ENCODE data around the gene FGF14. TPM values are rescaled to one million over a fixed set of nuclear protein-coding genes. Genes with fewer than 3 reads are reported as not detected.

FGF14 gene
- total and polyA plus RNA-seq, 2 of the 4 experiments (the other 2 are of a cell fraction) = under 0.01 TPM; not detected in 1

DNA sequence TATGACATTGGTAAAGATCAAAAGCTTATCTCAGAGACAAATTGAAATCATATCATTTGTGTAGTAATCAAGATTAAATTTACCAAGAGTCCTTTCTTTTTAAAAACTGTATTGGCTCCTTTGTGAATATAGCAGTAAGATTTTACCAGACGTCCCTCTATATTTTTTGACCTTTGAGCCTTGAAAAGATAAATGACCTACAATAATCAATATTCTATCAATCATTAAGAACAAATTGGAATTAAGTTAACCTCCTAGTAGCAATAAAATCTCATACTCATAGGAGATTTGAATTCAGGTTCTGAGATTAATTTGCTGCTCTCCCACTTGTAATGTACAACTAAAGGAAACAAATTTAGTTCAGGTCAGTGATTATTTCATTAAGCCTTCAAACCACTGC, 78.3 kb downstream of the FGF14 start:
- H3K4me1 ChIP-seq (ENCODE audit: control insufficient read depth, insufficient read depth, low read length) = no peaks in the 10 kb centered on the region
- H3K36me3 ChIP-seq (ENCODE audit: control insufficient read depth, insufficient read depth, low read length) = no peaks in the 10 kb centered on the region
- H3K9ac ChIP-seq (ENCODE audit: low read depth, low read length) = no peak overlapping the region
- in situ Hi-C loops (cut with MboI; ENCODE audit: low sequenced_read_pairs) = no loop called here
- no peak overlapping the region for H3K4me3 ChIP-seq (ENCODE audit: insufficient read depth, low read depth, low read length)
- H3K27me3 ChIP-seq (ENCODE audit: control insufficient read depth, insufficient read depth, low read length) = no peaks in the 10 kb centered on the region
- H2BK5ac ChIP-seq (ENCODE audit: low read depth, low read length, poor library complexity, severe bottlenecking) = no peak overlapping the region
- no peak overlapping the region for H3K4ac ChIP-seq (ENCODE audit: low read depth, low read length)
- no peak overlapping the region for H3K23ac ChIP-seq (ENCODE audit: low read depth, low read length)
- H2AK5ac ChIP-seq (ENCODE audit: low read depth, low read length) = no peak overlapping the region
- DNase-seq (no peak), ATAC-seq (ENCODE audit: low read depth) (no peak)
- ChIA-PET CTCF (no interaction called here), POLR2A (ENCODE audit: unreplicated experiment) (interaction anchor here (0.7 kb wide), 1 partner anchor 309 kb away, joined by 3 read pairs; no protein-coding TSS in a partner anchor)
- H3K27ac ChIP-seq (ENCODE audit: insufficient read depth, low read length) = no peak overlapping the region
- no peak overlapping the region for H3K18ac ChIP-seq (ENCODE audit: low read depth, low read length)
- no peaks in the 10 kb centered on the region for H3K9me3 ChIP-seq (ENCODE audit: control insufficient read depth, insufficient read depth, low read length)
- intact Hi-C loops (cut with micrococcal nuclease) = no loop called here
- no peak overlapping the region for H4K91ac ChIP-seq (ENCODE audit: insufficient read depth, low read depth, low read length)
- H3K4me2 ChIP-seq (ENCODE audit: low read depth, low read length) = no peak overlapping the region
- H4K5ac ChIP-seq (ENCODE audit: low read depth, low read length) = no peak overlapping the region
- H2BK120ac ChIP-seq (ENCODE audit: low read depth, low read length) = no peak overlapping the region
- no peak overlapping the region for H2BK15ac ChIP-seq (ENCODE audit: low read depth, low read length)
- H2BK20ac ChIP-seq (ENCODE audit: low read depth, low read length) = no peak overlapping the region
- no peak overlapping the region for H3K14ac ChIP-seq (replicated peaks; ENCODE audit: low read depth, low read length)
- H2AK9ac ChIP-seq (replicated peaks; ENCODE audit: low read depth, low read length, poor library complexity) = no peak overlapping the region
- H4K20me1 ChIP-seq (ENCODE audit: insufficient read depth, low read length) = no peaks in the 10 kb centered on the region
- no CpG with 5 or more reads among the region's 1 CpG for WGBS, 2 experiments (ENCODE audit: extremely low coverage in 2 of 2, insufficient read length in 1 of 2)
- TF ChIP-seq, protein P1, sequence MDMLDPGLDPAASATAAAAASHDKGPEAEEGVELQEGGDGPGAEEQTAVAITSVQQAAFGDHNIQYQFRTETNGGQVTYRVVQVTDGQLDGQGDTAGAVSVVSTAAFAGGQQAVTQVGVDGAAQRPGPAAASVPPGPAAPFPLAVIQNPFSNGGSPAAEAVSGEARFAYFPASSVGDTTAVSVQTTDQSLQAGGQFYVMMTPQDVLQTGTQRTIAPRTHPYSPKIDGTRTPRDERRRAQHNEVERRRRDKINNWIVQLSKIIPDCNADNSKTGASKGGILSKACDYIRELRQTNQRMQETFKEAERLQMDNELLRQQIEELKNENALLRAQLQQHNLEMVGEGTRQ (IDR thresholded peaks at IDR 0.05; ENCODE audit: low read depth, low read length) = no peak
- TF ChIP-seq FOS (IDR thresholded peaks at IDR 0.05; ENCODE audit: low read depth, low read length) = no peak
- TF ChIP-seq CEBPB (IDR thresholded peaks at IDR 0.05; ENCODE audit: low read depth, low read length) = no peak
- no peak for TF ChIP-seq POLR2A (IDR thresholded peaks at IDR 0.05; ENCODE audit: low read depth, low read length)
- TF ChIP-seq RAD21 (IDR thresholded peaks at IDR 0.05; ENCODE audit: low read length) = no peak
- TF ChIP-seq RCOR1 (IDR thresholded peaks at IDR 0.05; ENCODE audit: insufficient replicate concordance, low read length) = no peak
- no peak for TF ChIP-seq MAZ (IDR thresholded peaks at IDR 0.05; ENCODE audit: borderline replicate concordance, low read depth, low read length)
- TF ChIP-seq, protein P2, sequence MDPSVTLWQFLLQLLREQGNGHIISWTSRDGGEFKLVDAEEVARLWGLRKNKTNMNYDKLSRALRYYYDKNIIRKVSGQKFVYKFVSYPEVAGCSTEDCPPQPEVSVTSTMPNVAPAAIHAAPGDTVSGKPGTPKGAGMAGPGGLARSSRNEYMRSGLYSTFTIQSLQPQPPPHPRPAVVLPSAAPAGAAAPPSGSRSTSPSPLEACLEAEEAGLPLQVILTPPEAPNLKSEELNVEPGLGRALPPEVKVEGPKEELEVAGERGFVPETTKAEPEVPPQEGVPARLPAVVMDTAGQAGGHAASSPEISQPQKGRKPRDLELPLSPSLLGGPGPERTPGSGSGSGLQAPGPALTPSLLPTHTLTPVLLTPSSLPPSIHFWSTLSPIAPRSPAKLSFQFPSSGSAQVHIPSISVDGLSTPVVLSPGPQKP (IDR thresholded peaks at IDR 0.05; ENCODE audit: borderline replicate concordance, low read depth, low read length) = no peak
- TF ChIP-seq CHD1 (IDR thresholded peaks at IDR 0.05; ENCODE audit: low read depth, low read length) = no peak
- TF ChIP-seq RFX5 (IDR thresholded peaks at IDR 0.05; ENCODE audit: low read depth, low read length) = no peak
- no peak for TF ChIP-seq MXI1 (IDR thresholded peaks at IDR 0.05; ENCODE audit: borderline replicate concordance, low read depth, low read length)
- TF ChIP-seq, protein P3, sequence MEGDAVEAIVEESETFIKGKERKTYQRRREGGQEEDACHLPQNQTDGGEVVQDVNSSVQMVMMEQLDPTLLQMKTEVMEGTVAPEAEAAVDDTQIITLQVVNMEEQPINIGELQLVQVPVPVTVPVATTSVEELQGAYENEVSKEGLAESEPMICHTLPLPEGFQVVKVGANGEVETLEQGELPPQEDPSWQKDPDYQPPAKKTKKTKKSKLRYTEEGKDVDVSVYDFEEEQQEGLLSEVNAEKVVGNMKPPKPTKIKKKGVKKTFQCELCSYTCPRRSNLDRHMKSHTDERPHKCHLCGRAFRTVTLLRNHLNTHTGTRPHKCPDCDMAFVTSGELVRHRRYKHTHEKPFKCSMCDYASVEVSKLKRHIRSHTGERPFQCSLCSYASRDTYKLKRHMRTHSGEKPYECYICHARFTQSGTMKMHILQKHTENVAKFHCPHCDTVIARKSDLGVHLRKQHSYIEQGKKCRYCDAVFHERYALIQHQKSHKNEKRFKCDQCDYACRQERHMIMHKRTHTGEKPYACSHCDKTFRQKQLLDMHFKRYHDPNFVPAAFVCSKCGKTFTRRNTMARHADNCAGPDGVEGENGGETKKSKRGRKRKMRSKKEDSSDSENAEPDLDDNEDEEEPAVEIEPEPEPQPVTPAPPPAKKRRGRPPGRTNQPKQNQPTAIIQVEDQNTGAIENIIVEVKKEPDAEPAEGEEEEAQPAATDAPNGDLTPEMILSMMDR (conservative IDR thresholded peaks at IDR 0.05; ENCODE audit: low read depth, low read length) = no peak
- no peak for TF ChIP-seq BHLHE40 (IDR thresholded peaks at IDR 0.05; ENCODE audit: low read depth, low read length)
- no peak for TF ChIP-seq SMC3 (IDR thresholded peaks at IDR 0.05; ENCODE audit: low read depth, low read length)
- no peak for TF ChIP-seq MAFK (IDR thresholded peaks at IDR 0.05; ENCODE audit: low read depth, low read length)
- no peak for TF ChIP-seq NFE2L2 (IDR thresholded peaks at IDR 0.05; ENCODE audit: low read depth, low read length)
- BruUV-seq (replicated peaks) = no TSS peak
- no peaks in the 10 kb centered on the region for H3K9me1 ChIP-seq (ENCODE audit: insufficient read depth, low read length)
- dilution Hi-C loops (cut with HindIII; ENCODE audit: low sequenced_read_pairs, unreplicated experiment) = no loop called here
- no peak overlapping the region for H3K56ac ChIP-seq (ENCODE audit: extremely low read depth, insufficient read depth, low read length)
- no peak overlapping the region for H4K8ac ChIP-seq (ENCODE audit: low read depth in 2 of 2, low read length in 2 of 2)
- no peaks in the 10 kb centered on the region for H3K79me1 ChIP-seq (ENCODE audit: low read depth in 1 of 2, low read length in 2 of 2)
- H2AFZ ChIP-seq (replicated peaks; ENCODE audit: low read length, poor library complexity) = no peak overlapping the region

All from IMR-90 (cell line).